CD4-positive, alpha-beta T cell (primary cell): ENCODE data around the gene STIMATE. TPM values are rescaled to one million over a fixed set of nuclear protein-coding genes. Genes with fewer than 3 reads are reported as not detected.

Source experiments
- ATAC-seq: fragments of 200-7000 bp; cut with Tn5 transposase; one replicate; pipeline ENCODE4 v1.10.0; 2022; ENCODE audit warnings: mild to moderate bottlenecking; ENCODE audit not compliant: poor library complexity
- CTCF ChIA-PET: fragments of 350-600 bp; sonication (Branson Sonifier 250); formaldehyde crosslinking; loops from one replicate; lab custom pipeline; 2021; ENCODE audit warnings: antibody characterized with exemption, inconsistent platforms; lab: Charles Lee
- POLR2A ChIA-PET: fragments of 350-600 bp; sonication (Branson Sonifier 250); formaldehyde crosslinking; loops from one replicate; lab custom pipeline; 2021; ENCODE audit warnings: antibody characterized with exemption, inconsistent platforms; lab: Charles Lee
- DNase-seq, 14 experiments: peaks; one replicate each; pipeline ENCODE4 v3.0.0-alpha.2; 2013 to 2020; ENCODE audit warnings: mixed read lengths in 2 of 14
- H3K27ac ChIP-seq, 2 donors: one replicate each; pipeline versions ENCODE4 v1.5.1 to v1.7.0; 2013; ENCODE audit warnings: low read length in 2 of 2, low read depth in 1 of 2, mild to moderate bottlenecking in 1 of 2
- H3K27me3 ChIP-seq, 2 experiments: 1 replicate in 1 of 2; 2 replicates in 1 of 2; pipeline versions ENCODE4 v1.6.1 to v1.7.0; 2013; ENCODE audit warnings: low read length in 2 of 2, control low read depth in 1 of 2, mild to moderate bottlenecking in 1 of 2, moderate library complexity in 1 of 2; ENCODE audit not compliant: insufficient read depth in 2 of 2, control insufficient read depth in 1 of 2
- H3K36me3 ChIP-seq: one replicate; pipeline ENCODE4 v1.6.1; 2013; ENCODE audit warnings: low read length, control low read depth; ENCODE audit not compliant: insufficient read depth
- H3K4me1 ChIP-seq: one replicate; pipeline ENCODE4 v1.6.1; 2013; ENCODE audit warnings: low read length, control low read depth; ENCODE audit not compliant: insufficient read depth
- H3K4me3 ChIP-seq: one replicate; pipeline ENCODE4 v1.5.1; 2013; ENCODE audit warnings: mild to moderate bottlenecking, low read length, moderate library complexity
- H3K9me3 ChIP-seq, 2 experiments: 1 replicate in 1 of 2; 2 replicates in 1 of 2; pipeline versions ENCODE4 v1.6.1 to v1.7.0; 2013; ENCODE audit warnings: low read length in 2 of 2, mild to moderate bottlenecking in 2 of 2, control low read depth in 1 of 2, moderate library complexity in 1 of 2; ENCODE audit not compliant: control insufficient read depth in 1 of 2, insufficient read depth in 1 of 2
- H3K27ac Mint-ChIP-seq: one replicate; pipeline ENCODE4 v1.8.0; 2020; ENCODE audit warnings: mixed read lengths
- H3K27me3 Mint-ChIP-seq: one replicate; pipeline ENCODE4 v1.8.0; 2021; ENCODE audit warnings: mixed read lengths
- H3K36me3 Mint-ChIP-seq: one replicate; pipeline ENCODE4 v1.8.0; 2021; ENCODE audit warnings: low read depth, mixed read lengths
- H3K4me1 Mint-ChIP-seq: one replicate; pipeline ENCODE4 v1.8.0; 2021; ENCODE audit warnings: low read depth, mixed read lengths
- H3K4me3 Mint-ChIP-seq: one replicate; pipeline ENCODE4 v1.8.0; 2020; ENCODE audit warnings: mild to moderate bottlenecking, mixed read lengths
- H3K9me3 Mint-ChIP-seq: one replicate; pipeline ENCODE4 v1.8.0; 2020; ENCODE audit warnings: mixed read lengths
- intact Hi-C, 2 experiments: fragments of 100-400 bp; cut with DNase I in 1 of 2; cut with micrococcal nuclease in 1 of 2; formaldehyde crosslinking; loops; one replicate each; pipeline versions ENCODE4 v1.15.1 to v1.9.0; 2023 to 2025; cut with DNase I, micrococcal nuclease
- total RNA-seq, 174 experiments: library from RNA in 2 of 174; stranded (reverse) in 2 of 174; gene quantifications; one replicate each; pipeline ENCODE4 v1.2.3 and lab custom pipeline; 2021 to 2026
- TF ChIP-seq, protein P1 (sequence below): fragments of 200-600 bp; IDR thresholded peaks from one replicate; pipeline ENCODE4 v1.8.0; 2022; ENCODE audit warnings: antibody characterized with exemption, mild to moderate bottlenecking

Gene STIMATE
- total RNA-seq, 2 experiments from 2014 or later, result 39.8 to 42.6 TPM

DNA sequence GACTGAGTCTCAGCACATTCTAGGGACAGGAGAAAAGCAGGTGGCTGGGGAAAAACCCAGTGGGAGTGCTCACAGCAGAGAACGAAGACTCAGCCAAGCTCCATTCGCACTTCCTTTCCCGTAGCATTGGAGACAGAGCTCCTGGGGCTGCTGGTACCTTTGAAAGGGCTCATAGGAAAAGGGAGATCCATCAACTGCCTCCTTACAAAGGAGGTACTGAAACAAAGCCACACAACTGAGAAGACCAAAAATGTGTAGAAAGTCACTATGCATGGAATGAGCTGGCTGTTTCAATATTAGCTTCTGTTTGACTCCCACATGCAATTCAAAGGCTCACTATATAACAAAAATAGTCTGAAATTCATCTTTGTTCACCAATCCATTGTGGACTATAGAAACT lies 16.9 kb downstream of the STIMATE start:
- H3K36me3 ChIP-seq, result peaks cover 8% of the 10 kb centered on the region
- no peak overlapping the region for H3K27ac ChIP-seq
- no peak for DNase-seq
- ChIA-PET POLR2A (no interaction called here), CTCF (no interaction called here)
- no peak for ATAC-seq
- H3K4me1 ChIP-seq, result peaks cover 9% of the 10 kb centered on the region
- Mint-ChIP-seq H3K27me3 (no peaks in the 10 kb centered on the region), H3K4me1 (peaks cover 16% of the 10 kb centered on the region), H3K36me3 (peaks cover 41% of the 10 kb centered on the region), H3K27ac (no peak overlapping the region), H3K9me3 (no peaks in the 10 kb centered on the region), H3K4me3 (no peak overlapping the region)
- no peak overlapping the region for H3K4me3 ChIP-seq
- TF ChIP-seq, protein P1, sequence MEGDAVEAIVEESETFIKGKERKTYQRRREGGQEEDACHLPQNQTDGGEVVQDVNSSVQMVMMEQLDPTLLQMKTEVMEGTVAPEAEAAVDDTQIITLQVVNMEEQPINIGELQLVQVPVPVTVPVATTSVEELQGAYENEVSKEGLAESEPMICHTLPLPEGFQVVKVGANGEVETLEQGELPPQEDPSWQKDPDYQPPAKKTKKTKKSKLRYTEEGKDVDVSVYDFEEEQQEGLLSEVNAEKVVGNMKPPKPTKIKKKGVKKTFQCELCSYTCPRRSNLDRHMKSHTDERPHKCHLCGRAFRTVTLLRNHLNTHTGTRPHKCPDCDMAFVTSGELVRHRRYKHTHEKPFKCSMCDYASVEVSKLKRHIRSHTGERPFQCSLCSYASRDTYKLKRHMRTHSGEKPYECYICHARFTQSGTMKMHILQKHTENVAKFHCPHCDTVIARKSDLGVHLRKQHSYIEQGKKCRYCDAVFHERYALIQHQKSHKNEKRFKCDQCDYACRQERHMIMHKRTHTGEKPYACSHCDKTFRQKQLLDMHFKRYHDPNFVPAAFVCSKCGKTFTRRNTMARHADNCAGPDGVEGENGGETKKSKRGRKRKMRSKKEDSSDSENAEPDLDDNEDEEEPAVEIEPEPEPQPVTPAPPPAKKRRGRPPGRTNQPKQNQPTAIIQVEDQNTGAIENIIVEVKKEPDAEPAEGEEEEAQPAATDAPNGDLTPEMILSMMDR, result no peak
- H3K27me3 ChIP-seq, result no peaks in the 10 kb centered on the region
- intact Hi-C loops, result no loop called here
- no peaks in the 10 kb centered on the region for H3K9me3 ChIP-seq

DNA sequence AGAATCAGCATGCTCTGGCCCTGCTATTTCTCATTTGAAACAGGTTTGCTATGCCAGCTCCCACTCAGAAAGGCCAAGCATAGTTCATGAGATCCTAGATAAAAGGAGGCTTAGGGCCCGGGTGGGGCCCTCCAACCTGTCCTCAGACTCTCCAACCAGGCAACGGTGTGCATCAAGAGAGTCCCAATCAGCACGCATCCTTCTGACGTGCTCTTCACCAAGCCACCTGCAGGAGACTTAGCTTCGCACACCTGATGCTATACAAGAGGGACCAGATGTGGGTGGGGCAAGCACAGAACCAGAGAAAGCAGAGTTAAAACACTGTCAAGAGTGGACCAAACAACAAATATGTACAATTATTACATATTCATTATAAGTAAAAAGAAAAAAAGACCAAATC lies 17.3 kb downstream of the STIMATE start:
- Mint-ChIP-seq H3K36me3 (peaks cover 37% of the 10 kb centered on the region), H3K27ac (no peak overlapping the region), H3K9me3 (no peaks in the 10 kb centered on the region), H3K27me3 (no peaks in the 10 kb centered on the region), H3K4me3 (no peak overlapping the region), H3K4me1 (peaks cover 20% of the 10 kb centered on the region)
- peaks cover 13% of the 10 kb centered on the region for H3K4me1 ChIP-seq
- H3K27me3 ChIP-seq, result no peaks in the 10 kb centered on the region
- H3K9me3 ChIP-seq, result no peaks in the 10 kb centered on the region
- no peak overlapping the region for H3K27ac ChIP-seq
- TF ChIP-seq, protein P1, result no peak
- no peak overlapping the region for H3K4me3 ChIP-seq
- intact Hi-C loops, result no loop called here
- ATAC-seq (no peak), DNase-seq (no peak)
- peaks cover 4% of the 10 kb centered on the region for H3K36me3 ChIP-seq
- ChIA-PET POLR2A (interaction anchor here (1.3 kb wide), 1 partner anchor 12 kb away, joined by 3 read pairs; no protein-coding TSS in a partner anchor), CTCF (no interaction called here)

DNA sequence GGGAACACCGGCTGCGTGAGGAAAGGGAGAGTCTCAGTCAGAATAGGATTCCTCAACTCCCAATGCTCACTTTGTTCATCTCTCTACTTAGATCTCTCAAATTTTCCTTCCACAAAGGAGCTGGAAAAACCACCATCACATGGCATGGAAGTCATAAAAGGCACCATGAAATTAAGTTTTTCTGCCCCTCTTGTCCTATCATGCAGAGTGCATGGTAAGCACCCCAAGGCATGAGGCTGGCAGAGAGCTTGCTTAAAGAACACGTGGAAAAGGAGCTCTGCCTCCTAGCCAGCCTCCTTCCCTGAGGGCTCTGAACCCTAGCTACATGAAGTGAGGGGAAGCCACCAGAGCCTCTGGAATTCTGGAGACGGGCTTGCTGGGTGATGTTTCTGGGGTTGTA lies 17.8 kb downstream of the STIMATE start:
- H3K9me3 Mint-ChIP-seq, result no peaks in the 10 kb centered on the region
- no peaks in the 10 kb centered on the region for H3K27me3 Mint-ChIP-seq
- POLR2A ChIA-PET, result interaction anchor here (1.3 kb wide), 1 partner anchor 12 kb away, joined by 3 read pairs; no protein-coding TSS in a partner anchor
- CTCF ChIA-PET, result no interaction called here
- peaks cover 18% of the 10 kb centered on the region for H3K4me1 ChIP-seq
- H3K27ac ChIP-seq, result no peak overlapping the region
- TF ChIP-seq, protein P1, result no peak
- ATAC-seq (no peak), DNase-seq (no peak)
- no peaks in the 10 kb centered on the region for H3K27me3 ChIP-seq
- intact Hi-C loops, result no loop called here
- H3K36me3 ChIP-seq, result peaks cover 4% of the 10 kb centered on the region
- H3K27ac Mint-ChIP-seq, result no peak overlapping the region
- H3K4me3 ChIP-seq, result no peak overlapping the region
- H3K9me3 ChIP-seq, result no peaks in the 10 kb centered on the region
- peaks cover 35% of the 10 kb centered on the region for H3K36me3 Mint-ChIP-seq
- peaks cover 25% of the 10 kb centered on the region for H3K4me1 Mint-ChIP-seq
- no peak overlapping the region for H3K4me3 Mint-ChIP-seq
